Activated T-helper 1 cell treated with anti-CD3 and anti-CD28 coated beads, Interleukin-12 subunit alpha, Interleukin-12 subunit beta, Interleukin-2, Interleukin-4 antibody, amounts not matched to agents 30 ng/mL and 10 ng/mL and 1 ng/mL, durations not matched to agents 14 hours and 24 hours and 36 hours (primary cell): ENCODE results near the gene SNX8. TPM values are rescaled to one million over a fixed set of nuclear protein-coding genes. Genes with fewer than 3 reads are reported as not detected.

Experiments
- DNase-seq: peaks from one replicate; pipeline ENCODE4 v3.0.0; 2021; ENCODE audit warnings: low spot score
- H3K27ac Mint-ChIP-seq: one replicate; pipeline ENCODE4 v1.8.0; 2021; ENCODE audit warnings: mild to moderate bottlenecking, mixed read lengths
- H3K27me3 Mint-ChIP-seq: one replicate; pipeline ENCODE4 v1.8.0; 2022; ENCODE audit warnings: mild to moderate bottlenecking, moderate library complexity, mixed read lengths; ENCODE audit not compliant: insufficient read depth
- H3K36me3 Mint-ChIP-seq: one replicate; pipeline ENCODE4 v1.8.0; 2021; ENCODE audit warnings: low read depth, mixed read lengths
- H3K4me1 Mint-ChIP-seq: one replicate; pipeline ENCODE4 v1.8.0; 2021; ENCODE audit warnings: low read depth, mixed read lengths
- H3K4me3 Mint-ChIP-seq: one replicate; pipeline ENCODE4 v1.8.0; 2021; ENCODE audit warnings: mild to moderate bottlenecking, moderate library complexity, mixed read lengths
- H3K9me3 Mint-ChIP-seq: one replicate; pipeline ENCODE4 v1.8.0; 2021; ENCODE audit warnings: mixed read lengths
- intact Hi-C: fragments of 100-400 bp; cut with micrococcal nuclease; formaldehyde crosslinking; loops from one replicate; pipeline ENCODE4 v1.15.1; 2024
- total RNA-seq: library from RNA; stranded (reverse); gene quantifications from 2 replicates; pipeline ENCODE4 v1.2.3, GENCODE V29; 2022

SNX8 gene
- total RNA-seq, 1 donor from 2014 or later: 41.8 TPM

GRCh38 chr7:2224491-2224928 is 89.7 kb downstream of the SNX8 start:
- Mint-ChIP-seq H3K36me3 (peaks cover 22% of the 10 kb centered on the region), H3K4me1 (no peaks in the 10 kb centered on the region), H3K4me3 (no peak overlapping the region), H3K27me3 (no peaks in the 10 kb centered on the region), H3K9me3 (no peaks in the 10 kb centered on the region), H3K27ac (no peak overlapping the region)
- DNase-seq: no peak
- intact Hi-C loops: no loop called here

GRCh38 chr7:2223321-2223720 is 90.9 kb downstream of the SNX8 start:
- no peak for DNase-seq
- Mint-ChIP-seq H3K4me1 (no peaks in the 10 kb centered on the region), H3K4me3 (no peak overlapping the region), H3K27me3 (no peaks in the 10 kb centered on the region), H3K27ac (no peak overlapping the region), H3K9me3 (no peaks in the 10 kb centered on the region), H3K36me3 (peaks cover 23% of the 10 kb centered on the region)
- intact Hi-C loops: no loop called here

- H3K27me3 Mint-ChIP-seq: no peaks in the 10 kb centered on the region
- peaks cover 24% of the 10 kb centered on the region for H3K36me3 Mint-ChIP-seq
- no peaks in the 10 kb centered on the region for H3K4me1 Mint-ChIP-seq
- H3K9me3 Mint-ChIP-seq: no peaks in the 10 kb centered on the region
- no peak for DNase-seq
- H3K27ac Mint-ChIP-seq: no peak overlapping the region
- intact Hi-C loops: no loop called here
- no peak overlapping the region for H3K4me3 Mint-ChIP-seq
Observed at GRCh38 chr7:2222516-2222915, 91.7 kb downstream of the SNX8 start.

- no peak overlapping the region for H3K27ac Mint-ChIP-seq
- H3K36me3 Mint-ChIP-seq: peaks cover 25% of the 10 kb centered on the region
- no peaks in the 10 kb centered on the region for H3K27me3 Mint-ChIP-seq
- intact Hi-C loops: no loop called here
- H3K9me3 Mint-ChIP-seq: no peaks in the 10 kb centered on the region
- H3K4me1 Mint-ChIP-seq: no peaks in the 10 kb centered on the region
- H3K4me3 Mint-ChIP-seq: no peak overlapping the region
- no peak for DNase-seq
Observed at GRCh38 chr7:2220954-2221353, 93.3 kb downstream of the SNX8 start.

- peaks cover 25% of the 10 kb centered on the region for H3K36me3 Mint-ChIP-seq
- no peak for DNase-seq
- intact Hi-C loops: no loop called here
- no peak overlapping the region for H3K27ac Mint-ChIP-seq
- H3K4me1 Mint-ChIP-seq: no peaks in the 10 kb centered on the region
- no peaks in the 10 kb centered on the region for H3K9me3 Mint-ChIP-seq
- H3K4me3 Mint-ChIP-seq: no peak overlapping the region
- H3K27me3 Mint-ChIP-seq: no peaks in the 10 kb centered on the region
Observed at GRCh38 chr7:2220506-2220905, 93.7 kb downstream of the SNX8 start.

GRCh38 chr7:2220030-2220429 is 94.2 kb downstream of the SNX8 start:
- Mint-ChIP-seq H3K27me3 (no peaks in the 10 kb centered on the region), H3K36me3 (peaks cover 23% of the 10 kb centered on the region), H3K27ac (no peak overlapping the region), H3K9me3 (no peaks in the 10 kb centered on the region), H3K4me1 (no peaks in the 10 kb centered on the region), H3K4me3 (no peak overlapping the region)
- intact Hi-C loops: no loop called here
- no peak for DNase-seq

- no peak overlapping the region for H3K27ac Mint-ChIP-seq
- intact Hi-C loops: no loop called here
- no peaks in the 10 kb centered on the region for H3K4me1 Mint-ChIP-seq
- no peaks in the 10 kb centered on the region for H3K27me3 Mint-ChIP-seq
- H3K4me3 Mint-ChIP-seq: no peak overlapping the region
- H3K9me3 Mint-ChIP-seq: no peaks in the 10 kb centered on the region
- H3K36me3 Mint-ChIP-seq: peaks cover 25% of the 10 kb centered on the region
- DNase-seq: no peak
Observed at GRCh38 chr7:2219606-2220005, 94.6 kb downstream of the SNX8 start.

GRCh38 chr7:2219136-2219535 is 95.1 kb downstream of the SNX8 start:
- intact Hi-C loops: no loop called here
- Mint-ChIP-seq H3K4me3 (no peak overlapping the region), H3K9me3 (no peaks in the 10 kb centered on the region), H3K27ac (no peak overlapping the region), H3K4me1 (no peaks in the 10 kb centered on the region), H3K36me3 (peaks cover 23% of the 10 kb centered on the region), H3K27me3 (no peaks in the 10 kb centered on the region)
- DNase-seq: no peak

GRCh38 chr7:2218444-2218785 is 95.8 kb downstream of the SNX8 start:
- Mint-ChIP-seq H3K36me3 (peaks cover 24% of the 10 kb centered on the region), H3K4me1 (no peaks in the 10 kb centered on the region), H3K9me3 (no peaks in the 10 kb centered on the region), H3K4me3 (no peak overlapping the region), H3K27me3 (no peaks in the 10 kb centered on the region), H3K27ac (no peak overlapping the region)
- intact Hi-C loops: no loop called here
- DNase-seq: no peak

GRCh38 chr7:2217716-2218443 is 96.4 kb downstream of the SNX8 start:
- Mint-ChIP-seq H3K27ac (no peak overlapping the region), H3K4me3 (no peak overlapping the region), H3K4me1 (no peaks in the 10 kb centered on the region), H3K27me3 (no peaks in the 10 kb centered on the region), H3K9me3 (no peaks in the 10 kb centered on the region), H3K36me3 (peaks cover 24% of the 10 kb centered on the region)
- intact Hi-C loops: no loop called here
- DNase-seq: no peak

- intact Hi-C loops: no loop called here
- H3K27ac Mint-ChIP-seq: no peak overlapping the region
- no peaks in the 10 kb centered on the region for H3K9me3 Mint-ChIP-seq
- DNase-seq: no peak
- H3K36me3 Mint-ChIP-seq: peaks cover 30% of the 10 kb centered on the region
- H3K4me3 Mint-ChIP-seq: no peak overlapping the region
- H3K27me3 Mint-ChIP-seq: no peaks in the 10 kb centered on the region
- H3K4me1 Mint-ChIP-seq: no peaks in the 10 kb centered on the region
Observed at GRCh38 chr7:2217206-2217605, 97.0 kb downstream of the SNX8 start.

- Mint-ChIP-seq H3K27me3 (no peaks in the 10 kb centered on the region), H3K4me3 (no peak overlapping the region), H3K4me1 (no peaks in the 10 kb centered on the region), H3K27ac (no peak overlapping the region), H3K36me3 (peaks cover 27% of the 10 kb centered on the region), H3K9me3 (no peaks in the 10 kb centered on the region)
- no peak for DNase-seq
- intact Hi-C loops: no loop called here
Observed at GRCh38 chr7:2215851-2216250, 98.4 kb downstream of the SNX8 start.

- no peaks in the 10 kb centered on the region for H3K4me1 Mint-ChIP-seq
- H3K27ac Mint-ChIP-seq: no peak overlapping the region
- intact Hi-C loops: no loop called here
- no peak overlapping the region for H3K4me3 Mint-ChIP-seq
- DNase-seq: no peak
- peaks cover 27% of the 10 kb centered on the region for H3K36me3 Mint-ChIP-seq
- no peaks in the 10 kb centered on the region for H3K9me3 Mint-ChIP-seq
- H3K27me3 Mint-ChIP-seq: no peaks in the 10 kb centered on the region
Observed at GRCh38 chr7:2214636-2215035, 99.6 kb downstream of the SNX8 start.
